Central memory CD8-positive, alpha-beta T cell (primary cell): ENCODE results near the gene CLEC9A.

Source experiments
- ATAC-seq: fragments of 150-1000 bp; cut with Tn5 transposase; replicated peaks from 2 replicates; pipeline ENCODE4 v1.10.0; 2022; ENCODE audit warnings: mild to moderate bottlenecking, moderate FRiP score, moderate number of reproducible peaks; ENCODE audit not compliant: poor library complexity, severe bottlenecking; ENCODE audit errors: extremely low read depth
- DNase-seq, 2 donors: peaks; one replicate each; pipeline ENCODE4 v3.0.0; 2021; ENCODE audit warnings: low spot score in 2 of 2
- H3K27ac Mint-ChIP-seq: one replicate; pipeline ENCODE4 v1.8.0; 2022; ENCODE audit warnings: low read depth, mild to moderate bottlenecking, moderate library complexity, mixed read lengths
- H3K27me3 Mint-ChIP-seq: one replicate; pipeline ENCODE4 v1.8.0; 2022; ENCODE audit warnings: mixed read lengths
- H3K36me3 Mint-ChIP-seq: one replicate; pipeline ENCODE4 v1.8.0; 2022; ENCODE audit warnings: mild to moderate bottlenecking, moderate library complexity, mixed read lengths; ENCODE audit not compliant: insufficient read depth
- H3K4me1 Mint-ChIP-seq: one replicate; pipeline ENCODE4 v1.8.0; 2022; ENCODE audit warnings: mixed read lengths
- H3K4me3 Mint-ChIP-seq: one replicate; pipeline ENCODE4 v1.8.0; 2022; ENCODE audit warnings: mild to moderate bottlenecking, moderate library complexity, mixed read lengths
- H3K9me3 Mint-ChIP-seq: one replicate; pipeline ENCODE4 v1.8.0; 2022; ENCODE audit warnings: mixed read lengths

The CLEC9A gene

DNA sequence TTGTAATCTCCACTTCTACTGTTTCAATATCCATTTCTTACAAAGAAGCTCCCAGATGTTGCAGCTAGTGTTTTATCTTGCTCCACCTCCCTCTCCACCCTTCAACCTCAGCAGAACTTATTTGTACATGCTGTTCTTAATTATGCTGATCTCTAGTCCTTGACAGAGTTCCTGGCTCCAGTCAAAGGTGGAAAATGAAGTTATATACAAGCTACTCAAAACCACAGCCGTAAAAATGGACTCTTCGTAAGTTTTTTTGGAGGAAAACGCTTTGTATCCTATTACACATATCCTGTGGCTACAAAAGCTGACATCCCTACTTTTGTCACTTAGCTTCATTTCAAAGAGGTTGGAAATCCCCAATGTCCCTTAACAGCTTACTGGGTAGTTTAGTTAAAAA lies 67.0 kb downstream of the CLEC9A start:
- H3K27me3 Mint-ChIP-seq = peaks cover 18% of the 10 kb centered on the region
- no peaks in the 10 kb centered on the region for H3K4me1 Mint-ChIP-seq
- DNase-seq (no peak), ATAC-seq (no peak)
- H3K27ac Mint-ChIP-seq = no peak overlapping the region
- H3K36me3 Mint-ChIP-seq = peaks cover 2% of the 10 kb centered on the region
- H3K9me3 Mint-ChIP-seq = no peaks in the 10 kb centered on the region
- H3K4me3 Mint-ChIP-seq = no peak overlapping the region

DNA sequence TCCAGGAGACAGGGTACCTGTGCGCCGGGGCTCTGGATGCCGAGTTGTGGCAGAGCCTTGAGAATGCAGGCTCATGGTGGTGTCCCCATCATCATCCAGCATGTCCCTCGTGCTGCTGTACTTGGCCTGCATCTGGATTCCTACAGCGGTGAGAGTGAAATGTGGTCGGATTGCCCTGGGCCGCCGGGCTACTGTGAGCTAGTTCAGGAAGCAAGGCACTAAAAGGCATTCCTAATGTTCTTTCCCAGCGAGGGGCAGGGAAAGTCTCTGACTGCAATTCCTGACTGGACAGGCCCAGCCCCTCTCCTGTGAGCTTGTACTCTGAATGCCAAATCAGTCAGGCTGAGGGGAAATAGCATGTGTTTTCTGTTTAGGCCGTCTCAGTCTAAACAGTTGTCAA lies 68.3 kb downstream of the CLEC9A start, which contains the start of gene CLEC1A:
TSS of gene CLEC1A (minus strand) at position 195 of the 400 bp plus-strand sequence. CDS start at position 132, 63 bp downstream.
- Mint-ChIP-seq H3K27ac (no peak within 1 kb of the TSS), H3K9me3 (no peaks in the 10 kb centered on the region)

DNA sequence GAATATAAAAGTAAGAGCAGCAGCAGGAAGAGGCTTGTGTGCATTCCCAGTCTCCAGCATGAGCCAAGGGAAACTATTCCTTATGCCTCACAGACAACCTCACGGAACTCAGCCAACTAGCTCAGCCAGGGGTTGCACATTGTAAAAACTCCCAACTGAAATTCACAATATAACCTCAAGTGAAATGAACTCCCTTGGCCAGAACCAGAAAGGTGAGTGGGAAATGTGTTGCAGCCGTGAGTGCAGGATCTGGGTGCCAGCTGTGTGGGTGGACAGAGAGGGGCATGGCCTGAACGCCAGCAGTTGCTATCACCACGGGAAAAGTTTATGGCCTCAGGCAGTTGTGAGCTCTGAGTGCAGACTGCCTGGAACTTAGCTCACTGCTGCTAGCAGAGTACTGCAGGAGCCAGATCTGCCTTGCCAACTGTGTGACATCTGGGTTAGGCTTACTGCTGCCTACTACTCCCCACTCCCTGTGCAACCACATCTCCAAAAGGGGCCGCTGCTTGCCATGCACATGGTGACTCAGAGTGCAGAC lies 70.6 kb downstream of the CLEC9A start:
- ATAC-seq (no peak), DNase-seq (no peak)
- Mint-ChIP-seq H3K4me1 (no peaks in the 10 kb centered on the region), H3K36me3 (peaks cover 2% of the 10 kb centered on the region), H3K27me3 (peaks cover 54% of the 10 kb centered on the region), H3K4me3 (no peak overlapping the region), H3K9me3 (no peaks in the 10 kb centered on the region), H3K27ac (no peak overlapping the region)

More for the DNA sequence above, 68.3 kb downstream of the CLEC9A start, which contains the start of gene CLEC1A:
- ATAC-seq (no peak), DNase-seq (no peak)
- Mint-ChIP-seq H3K4me3 (no peak within 1 kb of the TSS), H3K27me3 (peaks cover 31% of the 10 kb centered on the region), H3K36me3 (peaks cover 2% of the 10 kb centered on the region), H3K4me1 (no peaks in the 10 kb centered on the region)

DNA sequence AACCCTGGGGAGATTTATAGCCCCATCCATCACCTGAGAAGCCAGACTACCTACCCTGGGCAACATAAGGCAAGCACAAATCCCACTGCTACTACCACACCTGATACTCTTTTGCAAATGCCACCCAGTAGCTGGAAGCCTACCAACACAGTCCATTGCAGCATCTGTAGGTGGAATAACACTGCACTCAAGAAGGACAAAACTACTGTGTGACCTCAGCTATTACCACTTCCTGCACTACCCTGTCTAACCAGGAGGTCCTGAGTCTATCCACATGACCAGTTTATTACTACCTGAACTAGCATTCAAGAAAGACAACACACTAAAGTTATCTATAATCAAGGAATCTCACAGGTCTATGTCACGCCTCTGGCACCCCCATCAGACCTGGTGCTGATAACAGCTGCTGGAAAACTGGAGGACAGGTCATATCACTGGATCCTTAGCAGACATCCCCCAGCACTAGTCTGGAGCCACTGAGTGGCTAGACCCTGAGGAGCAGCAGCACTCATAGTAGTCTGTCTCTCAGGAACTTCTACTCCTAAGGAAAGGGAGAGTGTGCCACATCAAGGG lies 71.3 kb downstream of the CLEC9A start:
- no peak for ATAC-seq
- H3K27ac Mint-ChIP-seq = no peak overlapping the region

DNA sequence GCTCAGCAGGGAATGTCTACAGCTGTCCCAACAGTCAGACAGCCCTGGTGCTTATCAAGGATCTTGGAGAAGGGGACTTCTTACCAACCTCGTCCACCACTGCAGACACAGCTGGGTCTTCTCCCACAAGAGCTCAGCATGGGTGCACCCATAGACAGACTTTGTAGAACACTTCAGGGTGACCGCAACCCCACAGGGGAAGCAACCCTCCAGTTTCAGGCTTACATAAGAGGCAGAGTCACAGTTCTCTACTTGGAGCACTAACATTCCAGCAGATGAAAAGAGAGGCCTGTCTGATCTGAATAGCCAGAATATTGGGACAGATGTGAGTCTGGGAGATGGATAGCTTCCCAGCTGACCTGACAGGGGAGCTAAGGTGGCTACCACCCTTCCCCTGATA lies 71.8 kb downstream of the CLEC9A start:
- H3K36me3 Mint-ChIP-seq = peaks cover 2% of the 10 kb centered on the region
- no peak for ATAC-seq
- peaks cover 66% of the 10 kb centered on the region for H3K27me3 Mint-ChIP-seq
- no peaks in the 10 kb centered on the region for H3K9me3 Mint-ChIP-seq
- no peak for DNase-seq
- no peak overlapping the region for H3K27ac Mint-ChIP-seq
- no peaks in the 10 kb centered on the region for H3K4me1 Mint-ChIP-seq
- no peak overlapping the region for H3K4me3 Mint-ChIP-seq

More for the DNA sequence above, 71.3 kb downstream of the CLEC9A start:
- Mint-ChIP-seq H3K9me3 (no peaks in the 10 kb centered on the region), H3K4me1 (no peaks in the 10 kb centered on the region), H3K4me3 (no peak overlapping the region), H3K36me3 (peaks cover 2% of the 10 kb centered on the region), H3K27me3 (peaks cover 60% of the 10 kb centered on the region)
- no peak for DNase-seq

DNA sequence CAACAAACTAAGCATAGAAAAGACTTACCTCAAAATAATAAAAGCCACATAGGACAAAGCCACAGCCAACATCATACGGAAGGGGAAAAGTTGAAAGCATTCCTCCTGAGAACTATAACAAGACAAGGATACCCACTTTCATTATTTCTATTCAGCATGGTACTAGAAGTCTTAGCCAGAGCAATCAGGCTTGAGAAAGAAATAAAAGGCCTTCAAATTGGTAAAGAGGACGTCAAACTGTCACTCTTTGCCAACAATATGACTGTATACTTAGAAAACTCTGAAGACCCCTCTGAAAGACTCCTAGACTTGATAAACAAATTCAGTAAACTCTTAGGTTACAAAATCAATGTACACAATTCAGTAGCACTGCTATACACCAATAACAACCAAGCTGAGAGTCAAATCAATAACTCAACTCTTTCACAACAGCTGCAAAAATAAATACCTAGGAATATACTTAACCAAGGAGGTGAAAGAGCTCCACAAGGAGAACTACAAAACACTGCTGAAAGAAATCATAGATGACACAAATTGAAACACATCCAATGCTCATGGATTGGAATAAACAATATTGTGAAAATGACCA lies 79.9 kb downstream of the CLEC9A start:
- H3K36me3 Mint-ChIP-seq = no peaks in the 10 kb centered on the region
- no peaks in the 10 kb centered on the region for H3K9me3 Mint-ChIP-seq
- H3K4me3 Mint-ChIP-seq = no peak overlapping the region
- DNase-seq (no peak), ATAC-seq (no peak)
- H3K4me1 Mint-ChIP-seq = no peaks in the 10 kb centered on the region
- no peak overlapping the region for H3K27ac Mint-ChIP-seq
- H3K27me3 Mint-ChIP-seq = peaks cover 68% of the 10 kb centered on the region

DNA sequence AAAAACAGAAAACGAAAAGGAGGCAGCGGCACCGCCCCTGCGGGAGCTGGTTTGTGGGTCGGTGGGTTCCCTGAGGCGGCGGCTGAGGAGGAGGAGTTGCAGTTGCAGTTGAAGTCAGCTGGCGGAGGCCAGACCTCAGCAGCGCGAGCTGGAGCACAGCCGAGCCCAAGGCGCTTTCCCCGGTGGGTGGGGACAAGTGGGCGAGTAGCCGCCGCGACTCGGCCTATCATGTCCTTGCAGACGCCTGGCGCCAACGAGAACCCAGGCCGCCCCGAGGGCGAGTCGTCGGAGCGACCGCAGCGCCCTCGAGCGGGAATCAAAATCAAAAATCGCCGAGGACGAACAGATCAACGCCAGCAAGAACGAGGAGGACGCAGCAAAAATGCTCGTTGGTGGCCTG lies 81.0 kb downstream of the CLEC9A start:
- H3K36me3 Mint-ChIP-seq = no peaks in the 10 kb centered on the region
- H3K27ac Mint-ChIP-seq = no peak overlapping the region
- H3K4me3 Mint-ChIP-seq = no peak overlapping the region
- no peaks in the 10 kb centered on the region for H3K9me3 Mint-ChIP-seq
- ATAC-seq (no peak), DNase-seq (no peak)
- H3K4me1 Mint-ChIP-seq = no peaks in the 10 kb centered on the region
- H3K27me3 Mint-ChIP-seq = peaks cover 57% of the 10 kb centered on the region

DNA sequence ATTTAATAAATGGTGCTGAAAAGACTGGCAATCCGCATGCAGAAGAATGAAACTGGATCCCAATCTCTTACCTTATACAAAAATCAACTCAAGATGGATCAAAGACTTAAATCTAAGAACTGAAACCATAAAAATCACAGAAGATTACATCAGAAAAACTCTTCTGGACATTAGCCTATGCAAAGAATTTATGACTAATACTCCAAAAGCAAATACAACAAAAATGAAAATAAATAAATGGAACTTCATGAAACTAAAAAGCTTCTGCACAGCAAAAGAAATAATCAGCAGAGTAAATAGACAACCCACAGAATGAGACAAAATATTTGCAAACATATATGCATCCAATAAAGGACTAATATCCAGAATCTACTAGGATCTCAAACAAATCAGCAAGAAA lies 82.6 kb downstream of the CLEC9A start:
- no peak for DNase-seq
- H3K9me3 Mint-ChIP-seq = no peaks in the 10 kb centered on the region
- H3K36me3 Mint-ChIP-seq = no peaks in the 10 kb centered on the region
- no peak overlapping the region for H3K4me3 Mint-ChIP-seq
- H3K27me3 Mint-ChIP-seq = peaks cover 41% of the 10 kb centered on the region
- H3K27ac Mint-ChIP-seq = no peak overlapping the region
- ATAC-seq = no peak
- H3K4me1 Mint-ChIP-seq = no peaks in the 10 kb centered on the region

DNA sequence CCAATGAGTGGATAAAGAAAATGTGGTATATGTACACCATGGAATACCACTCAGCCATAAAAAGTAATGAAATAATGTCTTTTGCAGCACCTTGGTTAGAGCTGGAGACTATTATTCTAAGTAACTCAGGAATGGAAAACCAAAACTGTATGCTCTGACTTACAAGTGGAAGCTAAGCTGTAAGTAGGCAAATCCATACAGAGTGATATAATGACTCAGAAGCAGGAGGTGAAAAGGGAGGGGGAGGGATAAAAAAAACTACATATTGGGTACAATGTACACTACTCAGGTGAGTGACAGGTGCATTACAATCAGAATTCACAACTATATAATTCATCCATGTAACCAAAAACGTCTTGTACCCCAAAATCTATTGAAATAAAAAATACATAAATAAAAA lies 83.4 kb downstream of the CLEC9A start:
- Mint-ChIP-seq H3K4me3 (no peak overlapping the region), H3K36me3 (no peaks in the 10 kb centered on the region), H3K27me3 (peaks cover 32% of the 10 kb centered on the region), H3K4me1 (no peaks in the 10 kb centered on the region), H3K9me3 (no peaks in the 10 kb centered on the region), H3K27ac (no peak overlapping the region)
- ATAC-seq (no peak), DNase-seq (no peak)

DNA sequence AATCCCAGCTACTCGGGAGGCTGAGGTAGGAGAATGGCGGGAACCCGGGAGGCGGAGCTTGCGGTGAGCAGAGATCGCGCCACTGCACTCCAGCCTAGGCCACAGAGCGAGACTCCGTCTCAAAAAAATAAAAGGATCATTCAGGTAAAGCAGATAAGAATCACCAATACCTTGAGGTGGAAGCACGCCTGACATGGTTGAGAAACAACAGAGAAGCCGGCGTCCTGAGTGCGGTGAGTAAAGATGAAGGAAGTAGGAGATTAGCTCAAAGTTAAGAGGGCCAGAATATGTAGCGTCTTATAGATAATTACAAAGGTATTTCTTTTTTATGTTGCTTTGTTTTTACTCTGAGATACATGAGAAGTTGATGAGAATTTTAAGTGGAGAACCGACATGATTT lies 84.8 kb downstream of the CLEC9A start:
- ATAC-seq (no peak), DNase-seq (no peak)
- H3K9me3 Mint-ChIP-seq = no peaks in the 10 kb centered on the region
- no peak overlapping the region for H3K4me3 Mint-ChIP-seq
- no peaks in the 10 kb centered on the region for H3K36me3 Mint-ChIP-seq
- no peak overlapping the region for H3K27ac Mint-ChIP-seq
- no peaks in the 10 kb centered on the region for H3K4me1 Mint-ChIP-seq
- H3K27me3 Mint-ChIP-seq = peaks cover 25% of the 10 kb centered on the region
